Stimulated activated CD4-positive, alpha-beta T cell treated with anti-CD3 and anti-CD28 coated beads, Interleukin-2, amount 100 ng/mL, for 24 hours (primary cell): Measurements from ENCODE around the gene CENPL.

ENCODE experiments used
- DNase-seq, 2 donors: peaks; one replicate each; pipeline ENCODE4 v3.0.0-alpha.2; 2020

CENPL gene

DNA sequence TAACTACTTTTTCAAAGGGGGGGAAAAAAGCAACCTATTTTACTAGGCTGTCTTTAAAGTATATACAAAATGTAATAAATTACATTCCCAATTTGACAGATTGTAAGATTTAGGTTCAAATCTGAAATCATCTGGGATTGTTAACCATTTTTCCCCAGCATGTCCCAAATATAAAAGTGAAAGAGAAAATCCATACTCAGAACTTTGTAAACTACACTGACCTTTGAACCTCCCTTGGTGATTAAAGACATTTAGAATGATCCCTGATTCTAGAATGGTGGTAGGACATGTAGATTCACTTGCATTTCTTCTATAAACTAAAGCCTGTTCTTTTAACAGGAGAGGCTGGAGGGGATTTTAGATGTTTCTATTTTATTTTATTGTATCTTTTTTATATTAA is 70.9 kb downstream of the CENPL start:
- no peak for DNase-seq
